Activated T-helper 1 cell treated with Interleukin-2 at 50 U/mL for 16 hours (primary cell): ENCODE measurements around the gene CCDC82.
"Not testable (repeated sequence)": the region's sequence is repeated elsewhere in the genome, so short reads cannot be mapped to it uniquely, and the experiment has no call there.

ENCODE experiments used
- DNase-seq: peaks from one replicate; pipeline ENCODE4 v3.0.0-alpha.2; 2020; ENCODE audit warnings: low read depth

Gene CCDC82

GRCh38 chr11:96389720-96390487 lies at the start of gene CCDC82, which contains the start of gene JRKL:
Gene CCDC82, minus strand, starts transcription at chr11:96389912. Its CDS starts 5,165 bp downstream, at chr11:96384747.
Gene JRKL, plus strand, starts transcription at chr11:96390013. Its CDS starts 637 bp downstream, at chr11:96390650.
- DNase-seq: peak; percentile 97

DNA sequence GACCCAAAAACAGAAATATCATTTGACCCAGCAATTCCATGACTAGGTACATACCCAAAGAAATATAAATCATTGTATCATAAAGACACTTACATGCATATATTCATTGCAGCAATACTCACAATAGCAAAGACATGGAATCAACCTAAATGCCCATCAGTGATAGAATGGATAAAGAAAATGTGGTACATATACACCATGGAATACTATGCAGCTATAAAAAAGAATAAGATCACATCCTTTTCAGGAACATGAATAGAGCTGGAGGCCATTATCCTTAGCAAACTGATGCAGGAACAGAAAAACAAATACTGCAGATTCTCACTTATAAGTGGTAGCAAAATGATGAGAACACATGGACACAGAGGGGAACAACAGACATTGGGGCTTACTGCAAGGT lies 42.9 kb upstream of the CCDC82 start:
- not testable (repeated sequence) for DNase-seq

DNA sequence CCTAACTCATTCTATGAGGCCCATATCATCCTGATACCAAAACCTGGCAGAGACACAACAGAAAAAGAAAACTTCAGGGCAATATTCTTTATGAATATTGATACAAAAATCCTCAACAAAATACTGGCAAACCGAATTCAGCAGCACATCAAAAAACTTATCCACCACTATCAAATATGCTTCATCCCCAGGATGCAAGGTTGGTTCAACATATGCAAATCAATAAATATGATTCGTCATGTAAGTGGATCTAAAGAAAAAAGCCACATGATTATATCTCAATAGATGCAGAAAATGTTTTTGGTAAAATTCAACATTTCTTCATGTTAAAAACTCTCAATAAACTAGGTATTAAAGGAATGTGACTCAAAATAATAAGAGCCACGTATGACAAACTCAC lies 41.0 kb upstream of the CCDC82 start:
- no peak for DNase-seq

DNA sequence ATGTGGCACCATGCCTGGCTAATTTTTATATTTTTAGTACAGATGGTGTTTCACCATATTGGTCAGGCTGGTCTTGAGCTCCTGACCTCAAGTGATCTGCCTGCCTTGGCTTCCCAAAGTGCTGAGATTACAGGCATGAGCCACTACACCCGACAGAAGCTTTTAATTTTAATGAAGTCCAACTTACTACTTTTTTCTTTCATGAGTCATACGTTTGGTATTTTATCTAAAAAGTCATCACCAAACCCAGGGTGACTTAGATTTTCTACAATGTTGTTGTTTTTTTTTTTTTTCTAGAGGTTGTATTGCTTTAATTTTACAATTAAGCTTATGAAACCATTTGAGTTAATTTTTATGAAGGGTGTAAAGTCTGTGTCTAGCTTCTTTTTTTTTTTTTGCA lies 35.0 kb upstream of the CCDC82 start:
- no peak for DNase-seq

GRCh38 chr11:96413408-96413807 lies 23.7 kb upstream of the CCDC82 start:
- no peak for DNase-seq

DNA sequence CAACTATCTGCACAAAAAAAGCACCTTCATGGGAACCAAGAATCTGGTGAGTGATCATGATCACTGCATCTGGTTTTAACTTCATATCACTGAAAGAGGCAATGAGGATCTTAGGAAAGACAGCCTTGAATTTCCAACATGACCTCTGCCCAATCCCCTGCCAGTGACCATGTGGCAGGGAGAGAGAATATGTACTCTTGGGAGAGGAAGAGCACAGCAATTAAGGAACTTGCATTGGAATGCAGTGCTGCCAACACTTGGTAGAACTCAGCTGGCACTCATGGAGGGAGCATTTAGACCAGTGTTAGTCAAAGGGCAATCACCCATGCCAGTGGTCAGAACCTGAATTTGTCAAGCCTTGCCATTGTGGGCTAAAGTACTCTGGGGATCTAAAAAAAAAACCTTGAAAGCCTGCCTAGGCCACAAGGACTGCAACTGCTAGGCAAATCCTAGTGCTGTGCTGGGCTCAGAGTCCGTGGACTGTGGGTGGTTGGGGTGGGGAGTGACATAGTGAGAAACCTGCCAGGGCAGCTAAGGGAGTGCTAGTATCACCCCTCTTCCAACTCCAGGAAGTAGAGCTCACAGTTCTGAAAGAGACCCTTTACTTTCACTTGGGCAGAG lies 23.2 kb upstream of the CCDC82 start:
- DNase-seq: no peak

DNA sequence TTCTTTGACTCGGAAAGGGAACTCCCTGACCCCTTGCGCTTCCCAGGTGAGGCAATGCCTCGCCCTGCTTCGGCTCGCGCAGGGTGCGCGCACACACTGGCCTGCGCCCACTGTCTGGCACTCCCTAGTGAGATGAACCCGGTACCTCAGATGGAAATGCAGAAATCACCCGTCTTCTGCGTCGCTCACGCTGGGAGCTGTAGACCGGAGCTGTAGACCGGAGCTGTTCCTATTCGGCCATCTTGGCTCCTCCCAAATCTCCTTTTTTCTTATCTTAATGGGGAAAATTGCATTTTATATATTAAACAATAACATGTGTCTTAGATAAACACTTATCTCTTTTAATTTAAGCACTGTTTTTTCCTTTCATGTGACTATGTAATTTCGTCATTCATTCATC lies 21.7 kb upstream of the CCDC82 start:
- DNase-seq: not testable (repeated sequence)

DNA sequence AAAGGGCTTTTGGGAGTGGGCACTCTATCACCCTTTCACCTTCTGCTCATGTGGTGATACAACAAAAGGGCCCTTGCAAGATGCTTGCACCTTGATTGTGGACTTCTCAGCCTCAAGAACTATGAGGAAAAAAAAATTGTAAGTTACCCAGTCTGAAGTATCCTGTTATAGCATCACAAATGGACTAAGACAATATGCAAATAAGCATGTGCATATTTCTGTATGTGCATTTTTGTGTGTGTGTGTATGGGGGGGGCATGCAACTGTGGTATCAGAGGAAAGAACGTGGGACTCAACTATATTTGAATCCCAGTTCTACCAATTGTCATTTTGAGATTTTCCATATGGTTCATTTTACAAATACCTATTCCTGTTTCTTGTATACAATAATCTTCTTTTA lies 11.0 kb upstream of the CCDC82 start:
- DNase-seq: no peak

DNA sequence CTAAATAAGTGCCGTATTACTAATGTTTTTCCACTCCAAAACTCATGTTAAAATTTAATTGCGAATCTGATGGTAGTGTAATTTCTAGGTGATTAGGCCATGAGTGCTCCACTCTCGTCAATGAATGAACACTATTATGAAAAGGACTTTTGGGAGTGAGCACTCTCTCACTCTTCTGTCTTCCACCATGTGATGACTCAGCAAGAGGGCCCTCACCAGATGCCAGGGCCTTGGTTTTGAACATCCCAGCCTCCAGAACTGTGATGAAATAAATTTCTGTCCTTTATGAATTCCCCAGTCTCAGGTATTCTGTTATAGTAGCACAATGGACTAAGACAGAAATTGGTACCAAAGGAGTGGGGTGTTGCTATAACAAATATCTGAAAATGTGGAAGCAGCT lies 8.2 kb upstream of the CCDC82 start:
- DNase-seq: no peak

DNA sequence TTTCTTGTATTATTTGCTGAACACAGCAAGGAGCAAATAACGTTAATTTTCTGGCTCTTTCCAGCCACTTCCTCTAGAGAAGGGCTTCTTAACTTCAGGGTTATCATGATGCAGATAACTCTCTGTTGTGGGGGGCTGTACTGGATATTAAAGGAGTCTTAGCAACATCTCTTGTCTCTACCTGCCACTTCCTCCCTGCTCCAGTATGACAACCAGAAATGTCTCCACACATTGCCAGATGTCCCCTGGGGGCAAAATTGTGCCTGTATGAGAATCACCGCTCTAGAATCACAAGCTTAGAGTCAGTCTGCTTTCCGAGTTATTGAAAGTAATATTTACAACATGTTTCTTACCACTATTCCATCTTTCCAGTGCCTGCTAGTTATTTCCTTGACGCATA lies 6.9 kb upstream of the CCDC82 start:
- no peak for DNase-seq

- DNase-seq: no peak
Observed at GRCh38 chr11:96394773-96395172, 5.1 kb upstream of the CCDC82 start.

- no peak for DNase-seq
Observed at GRCh38 chr11:96393753-96394348, 4.1 kb upstream of the CCDC82 start.

DNA sequence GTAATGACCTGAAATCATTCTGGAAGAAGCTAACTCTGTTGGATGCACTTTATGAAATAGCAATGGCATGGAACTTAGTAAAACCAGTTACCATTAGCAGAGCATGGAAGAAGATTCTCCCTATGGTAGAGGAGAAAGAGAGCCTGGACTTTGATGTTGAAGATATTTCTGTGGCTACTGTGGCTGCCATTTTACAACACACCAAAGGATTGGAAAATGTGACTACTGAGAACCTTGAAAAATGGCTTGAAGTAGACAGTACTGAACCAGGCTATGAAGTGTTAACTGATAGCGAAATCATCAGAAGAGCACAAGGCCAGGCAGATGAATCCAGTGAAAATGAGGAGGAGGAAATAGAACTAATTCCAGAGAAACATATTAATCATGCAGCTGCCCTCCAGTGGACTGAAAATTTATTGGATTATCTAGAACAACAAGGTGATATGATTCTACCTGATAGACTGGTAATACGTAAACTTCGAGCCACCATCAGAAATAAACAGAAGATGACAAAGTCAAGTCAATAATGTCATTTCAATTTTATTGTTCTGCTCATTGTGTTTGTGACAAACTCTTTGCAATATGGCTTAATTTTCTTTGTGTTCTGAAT lies 2.1 kb upstream of the CCDC82 start:
- DNase-seq: no peak

- DNase-seq: no peak
Observed at GRCh38 chr11:96390488-96390792, 728 bp upstream of the CCDC82 start.

DNA sequence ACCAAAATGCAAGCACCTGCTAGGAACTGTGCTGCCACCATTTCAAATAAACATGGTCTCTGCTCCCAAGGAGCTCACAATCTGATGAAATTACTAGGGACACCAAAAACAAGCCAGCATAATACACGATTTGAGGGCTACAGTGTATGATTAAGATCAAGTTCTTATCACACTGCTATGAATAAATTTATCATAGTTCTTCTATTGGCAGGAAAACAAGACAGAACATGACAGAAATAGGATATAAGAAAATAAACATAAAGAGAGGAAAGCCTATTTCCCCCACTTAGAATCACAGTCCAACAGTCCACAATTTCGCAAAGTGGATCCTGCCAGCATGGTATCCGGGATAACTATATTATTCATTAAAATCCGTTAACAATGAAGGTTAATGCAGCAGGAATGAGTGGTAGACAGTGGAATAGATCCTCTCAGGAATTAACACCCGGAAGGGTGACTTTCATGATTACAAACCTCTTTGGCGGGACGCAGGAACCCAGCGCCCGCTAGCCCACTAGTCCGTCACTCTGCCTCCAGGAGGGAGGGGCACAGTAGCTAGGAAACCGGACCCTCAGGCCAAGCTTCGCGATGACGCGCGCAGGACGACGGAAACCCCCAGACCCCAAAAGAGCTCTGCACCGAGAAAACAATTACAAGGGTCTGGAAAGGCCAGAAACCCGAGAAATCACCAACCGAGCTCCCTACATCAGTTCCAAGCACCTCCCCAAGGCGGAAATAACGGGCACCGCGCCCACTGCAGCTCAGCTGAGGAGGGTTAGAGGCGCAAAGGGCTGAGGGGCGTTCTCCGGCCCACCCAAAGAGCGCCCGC lies 607 bp downstream of the CCDC82 start:
- DNase-seq: no peak

DNA sequence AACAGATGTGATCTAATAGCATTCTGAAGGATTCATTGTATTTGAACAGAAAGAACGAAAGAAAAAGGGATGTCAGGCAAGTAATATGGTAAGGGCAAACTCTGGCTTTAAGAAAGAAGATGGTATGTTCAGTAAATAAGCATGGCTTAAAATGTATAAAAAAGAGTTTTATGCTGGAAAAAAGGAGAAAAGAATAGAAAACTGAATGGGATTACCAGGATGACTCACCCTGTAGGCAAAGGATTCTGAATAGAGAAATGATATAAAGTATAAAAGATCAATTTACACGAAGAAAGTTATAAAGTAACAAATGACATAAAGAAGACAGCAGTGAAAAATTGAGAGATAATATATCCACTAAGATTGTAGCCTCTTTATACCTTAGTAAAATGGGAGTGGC lies 4.5 kb downstream of the CCDC82 start:
- DNase-seq: no peak

DNA sequence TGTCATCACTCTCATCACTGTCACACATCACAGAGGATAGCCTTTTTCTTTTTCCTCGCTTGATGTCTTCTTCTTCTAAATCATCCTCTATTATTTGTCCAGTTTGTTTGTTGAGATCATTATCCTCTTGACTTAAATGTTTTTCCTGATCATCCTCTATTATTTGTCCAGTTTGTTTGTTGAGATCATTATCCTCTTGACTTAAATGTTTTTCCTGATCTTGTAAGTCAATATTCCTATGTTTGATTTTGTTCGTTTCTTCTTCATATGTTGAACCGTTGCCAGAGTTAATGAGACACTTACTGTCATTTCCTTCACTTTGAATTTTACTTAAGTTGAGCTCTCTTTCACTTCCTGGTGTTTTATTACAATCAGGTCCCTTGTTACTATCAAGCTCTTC lies 5.6 kb downstream of the CCDC82 start:
- no peak for DNase-seq

DNA sequence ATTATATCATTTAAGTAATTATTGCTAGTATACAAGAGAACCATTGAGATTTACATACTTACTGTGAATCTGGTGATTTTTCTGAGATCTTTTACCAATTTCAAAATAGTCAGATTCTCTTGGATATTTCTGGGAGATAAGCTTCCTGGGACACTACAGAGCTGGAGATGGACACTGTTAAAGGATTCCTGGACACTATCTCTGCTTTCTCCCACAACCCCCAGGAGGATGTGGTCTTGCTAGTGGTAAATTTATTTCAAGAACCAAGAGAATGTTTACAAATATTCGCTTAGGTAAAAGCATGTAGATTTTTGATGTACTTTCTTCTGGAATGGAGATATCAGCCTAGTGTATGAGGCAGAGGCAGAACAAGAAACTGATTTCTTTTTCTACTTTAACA lies 12.9 kb downstream of the CCDC82 start:
- DNase-seq: no peak

GRCh38 chr11:96373826-96374225 lies 15.9 kb downstream of the CCDC82 start:
- no peak for DNase-seq

GRCh38 chr11:96367342-96367741 lies 22.4 kb downstream of the CCDC82 start:
- DNase-seq: no peak

DNA sequence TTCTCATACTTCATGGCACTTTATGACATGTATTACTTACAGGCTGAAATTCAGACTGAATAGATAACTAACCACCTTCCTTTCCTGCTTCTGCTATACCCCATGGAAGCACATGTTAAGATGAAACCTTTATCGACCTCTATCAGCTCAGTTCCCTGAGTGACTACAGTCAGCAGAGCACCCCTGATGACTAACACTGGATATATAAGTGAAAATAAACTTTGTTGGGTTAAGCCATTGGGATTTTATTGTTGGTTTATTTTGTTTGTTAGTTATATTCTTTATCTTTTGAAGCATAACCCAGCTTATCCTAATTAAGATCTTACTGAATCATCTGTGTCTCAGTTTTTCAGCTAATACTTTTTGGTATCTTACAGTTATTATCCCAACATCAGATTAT lies 23.7 kb downstream of the CCDC82 start:
- no peak for DNase-seq

DNA sequence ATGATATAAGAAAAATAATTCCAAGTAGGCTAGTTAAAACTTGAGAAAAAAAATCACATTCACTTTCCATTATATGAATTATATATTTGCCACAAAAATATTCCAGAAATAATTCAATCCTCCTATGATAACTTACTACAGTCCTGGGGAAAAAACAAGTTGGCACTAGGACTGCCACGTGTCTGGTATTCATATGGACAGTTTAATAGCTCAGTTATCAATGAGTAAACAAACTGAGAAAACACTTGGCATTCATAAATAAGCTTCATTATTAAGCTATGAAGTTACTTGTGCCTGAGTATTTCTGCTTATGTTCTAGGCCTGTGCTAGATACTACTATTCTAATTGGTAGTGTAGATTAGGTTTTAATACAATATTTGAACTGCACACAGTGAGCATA lies 24.2 kb downstream of the CCDC82 start:
- DNase-seq: no peak
